T-cell (primary cell): ENCODE data around the gene LRRC51. TPM values are rescaled to one million over a fixed set of nuclear protein-coding genes. Genes with fewer than 3 reads are reported as not detected.
A peak's percentile ranks its signal among the peaks of the same experiment; 100 is the strongest.

Experiments
- ATAC-seq, 4 experiments: fragments of 200-7000 bp in 3 of 4; fragments of 150-1000 bp in 1 of 4; cut with Tn5 transposase; replicated peaks in 1 of 4; 1 replicate in 3 of 4; 2 replicates in 1 of 4; pipeline ENCODE4 v1.10.0; 2021; ENCODE audit warnings: moderate library complexity in 3 of 4, mild to moderate bottlenecking in 2 of 4, moderate number of reproducible peaks in 1 of 4
- CTCF ChIA-PET, 2 donors: fragments of 300-600 bp; sonication (Branson Sonifier 250); formaldehyde crosslinking; loops; one replicate each; lab custom pipeline; 2022; ENCODE audit warnings: antibody characterized with exemption in 2 of 2; lab: Charles Lee
- POLR2A ChIA-PET, 2 donors: fragments of 300-600 bp; sonication (Branson Sonifier 250); formaldehyde crosslinking; loops; one replicate each; lab custom pipeline; 2022; ENCODE audit warnings: antibody characterized with exemption in 2 of 2; lab: Charles Lee
- DNase-seq, 35 experiments: peaks; one replicate each; pipeline versions ENCODE4 v3.0.0 to v3.0.0-alpha.2; 2013 to 2023
- H3K27ac ChIP-seq: one replicate; pipeline ENCODE4 v1.5.1; 2013; ENCODE audit warnings: low read length
- H3K27me3 ChIP-seq, 2 experiments: replicated peaks in 1 of 2; 1 replicate in 1 of 2; 2 replicates in 1 of 2; pipeline versions ENCODE4 v1.6.1 to v1.7.0; 2013; ENCODE audit warnings: low read length in 1 of 2, mixed read lengths in 1 of 2; ENCODE audit not compliant: control insufficient read depth in 2 of 2, insufficient read depth in 2 of 2; ENCODE audit errors: extremely low read depth in 1 of 2
- H3K36me3 ChIP-seq, 2 donors: 1 replicate in 1 of 2; 2 replicates in 1 of 2; pipeline versions ENCODE4 v1.6.1 to v1.7.0; 2013; ENCODE audit warnings: low read length in 1 of 2; ENCODE audit not compliant: control insufficient read depth in 2 of 2, insufficient read depth in 1 of 2; ENCODE audit errors: extremely low read depth in 1 of 2
- H3K4me1 ChIP-seq, 2 experiments: 1 replicate in 1 of 2; 2 replicates in 1 of 2; pipeline versions ENCODE4 v1.6.1 to v1.7.0; 2013; ENCODE audit warnings: low read length in 2 of 2, mixed read lengths in 1 of 2; ENCODE audit not compliant: insufficient read depth in 2 of 2, control insufficient read depth in 1 of 2; ENCODE audit errors: extremely low read depth in 1 of 2
- H3K4me3 ChIP-seq, 2 donors: 1 replicate in 1 of 2; 2 replicates in 1 of 2; pipeline versions ENCODE4 v1.5.1 to v1.7.0; 2013; ENCODE audit warnings: mild to moderate bottlenecking in 2 of 2, low read length in 1 of 2, moderate library complexity in 1 of 2; ENCODE audit not compliant: control insufficient read depth in 1 of 2; ENCODE audit errors: extremely low read depth in 1 of 2
- H3K9me3 ChIP-seq: 2 replicates; pipeline ENCODE4 v1.7.0; 2013
- H3K27ac Mint-ChIP-seq, 2 donors: one replicate each; pipeline ENCODE4 v1.8.0; 2020 to 2021; ENCODE audit warnings: mild to moderate bottlenecking in 2 of 2, mixed read lengths in 2 of 2
- H3K27me3 Mint-ChIP-seq, 2 donors: one replicate each; pipeline ENCODE4 v1.8.0; 2021 to 2022; ENCODE audit warnings: mixed read lengths in 2 of 2
- H3K36me3 Mint-ChIP-seq: one replicate; pipeline ENCODE4 v1.8.0; 2021; ENCODE audit warnings: mixed read lengths
- H3K4me1 Mint-ChIP-seq, 3 donors: one replicate each; pipeline ENCODE4 v1.8.0; 2020 to 2022; ENCODE audit warnings: mixed read lengths in 3 of 3, mild to moderate bottlenecking in 1 of 3
- H3K4me3 Mint-ChIP-seq, 3 donors: one replicate each; pipeline ENCODE4 v1.8.0; 2020 to 2022; ENCODE audit warnings: mild to moderate bottlenecking in 3 of 3, mixed read lengths in 3 of 3, moderate library complexity in 3 of 3
- H3K9me3 Mint-ChIP-seq, 3 donors: one replicate each; pipeline ENCODE4 v1.8.0; 2020 to 2022; ENCODE audit warnings: mixed read lengths in 3 of 3
- WGBS: methylation state at CpG from one replicate; pipeline ENCODE4 v1.1.5; 2013; ENCODE audit warnings: missing lambda C conversion rate; ENCODE audit not compliant: insufficient coverage; 5-methylcytosine and 5-hydroxymethylcytosine counted together
- total RNA-seq, 35 experiments: library from RNA in 6 of 35; stranded (reverse) in 6 of 35; fragments of 120-200 nt in 1 of 35; gene quantifications; one replicate each; pipeline versions ENCODE4 v1.2.1 to v1.2.4 and lab custom pipeline; 2013 to 2026

Gene LRRC51
- total RNA-seq, 5 donors from 2014 or later (not counting 1 experiment from before 2014, with no cell fraction given), result 2.5 to 5.1 (median 3.7) TPM

DNA sequence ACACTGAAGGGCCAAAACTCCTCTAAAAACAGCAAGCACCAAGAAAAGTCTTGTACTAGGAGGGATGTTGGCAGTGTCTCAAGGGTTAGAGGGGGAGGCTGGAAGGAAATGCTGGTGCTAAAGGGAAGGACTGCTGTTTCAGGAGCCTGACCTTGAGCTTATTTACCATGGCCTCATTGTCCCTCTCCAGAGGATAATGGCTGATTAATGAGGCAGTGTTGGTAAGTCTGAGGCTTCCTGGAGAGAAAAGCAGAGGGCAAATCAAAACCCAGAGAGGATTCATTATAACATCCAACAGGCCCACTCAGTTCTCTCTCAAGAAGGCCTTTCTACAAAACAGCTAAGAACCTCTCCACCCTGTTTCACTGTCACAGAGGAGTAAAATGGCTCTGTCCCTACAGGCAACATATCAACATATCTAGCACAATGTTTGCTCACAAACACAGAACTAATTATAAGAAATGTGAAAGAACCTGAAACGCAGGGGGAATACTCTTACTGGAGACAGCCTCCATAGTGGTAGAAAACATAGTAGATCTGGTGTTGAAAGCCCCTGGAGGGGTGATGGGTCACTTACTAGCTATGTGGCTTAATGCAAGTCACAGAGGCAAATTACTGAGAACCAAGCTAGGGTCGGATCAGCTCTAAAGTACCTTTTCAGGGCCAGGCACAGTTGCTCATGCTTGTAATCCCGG lies 31.7 kb upstream of the LRRC51 start:
- 100% methylated on average over 1 of the region's 3 CpGs for WGBS
- CTCF ChIA-PET, result no interaction called here

DNA sequence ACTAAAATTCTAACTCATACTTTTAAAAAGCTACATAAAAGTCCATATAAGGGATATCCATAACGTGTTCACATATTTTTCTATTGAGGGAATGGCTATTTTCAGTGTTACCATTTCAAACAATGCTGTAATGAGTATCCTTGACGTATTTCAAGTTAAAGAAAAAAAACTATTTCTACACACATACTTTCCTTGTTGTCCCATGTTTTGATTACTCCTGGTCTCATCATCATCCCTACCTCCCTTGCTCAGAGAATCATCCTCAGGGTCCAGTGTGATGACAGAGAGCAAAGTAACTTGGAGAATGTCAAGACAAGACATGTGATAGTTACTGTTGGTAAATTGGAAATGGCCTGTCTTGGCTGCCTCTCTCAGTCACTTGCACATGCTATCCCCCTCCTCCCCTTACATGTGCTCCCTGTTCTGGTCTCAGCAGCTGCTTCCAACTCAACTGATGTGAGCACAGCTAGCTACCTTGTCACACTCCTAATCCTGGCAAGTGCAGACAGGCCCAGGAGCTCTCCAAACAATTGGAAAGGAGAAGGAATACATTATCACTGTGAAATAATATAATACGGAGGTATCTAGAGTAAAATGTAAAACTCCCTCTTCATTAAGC lies 22.1 kb upstream of the LRRC51 start:
- no peak overlapping the region for H3K4me3 Mint-ChIP-seq
- WGBS, result no CpG with 5 or more reads among the region's 3 CpGs

More for the DNA sequence above, 31.7 kb upstream of the LRRC51 start:
- Mint-ChIP-seq H3K27me3 (no peaks in the 10 kb centered on the region), H3K4me3 (no peak overlapping the region), H3K27ac (peak overlapping the region in 1 of 2 donors; percentile 22), H3K9me3 (no peaks in the 10 kb centered on the region), H3K4me1 (peaks cover 8 to 12% (median 9%) of the 10 kb centered on the region in 3 donors), H3K36me3 (no peaks in the 10 kb centered on the region)
- no peaks in the 10 kb centered on the region for H3K9me3 ChIP-seq
- DNase-seq (no peak), ATAC-seq (no peak)
- H3K36me3 ChIP-seq, result peaks cover 0 to 6% of the 10 kb centered on the region in 2 donors
- peaks cover 2 to 3% of the 10 kb centered on the region in 2 experiments for H3K4me1 ChIP-seq
- H3K27me3 ChIP-seq, result no peaks in the 10 kb centered on the region
- no peak overlapping the region for H3K4me3 ChIP-seq
- POLR2A ChIA-PET, result no interaction called here
- H3K27ac ChIP-seq, result no peak overlapping the region

DNA sequence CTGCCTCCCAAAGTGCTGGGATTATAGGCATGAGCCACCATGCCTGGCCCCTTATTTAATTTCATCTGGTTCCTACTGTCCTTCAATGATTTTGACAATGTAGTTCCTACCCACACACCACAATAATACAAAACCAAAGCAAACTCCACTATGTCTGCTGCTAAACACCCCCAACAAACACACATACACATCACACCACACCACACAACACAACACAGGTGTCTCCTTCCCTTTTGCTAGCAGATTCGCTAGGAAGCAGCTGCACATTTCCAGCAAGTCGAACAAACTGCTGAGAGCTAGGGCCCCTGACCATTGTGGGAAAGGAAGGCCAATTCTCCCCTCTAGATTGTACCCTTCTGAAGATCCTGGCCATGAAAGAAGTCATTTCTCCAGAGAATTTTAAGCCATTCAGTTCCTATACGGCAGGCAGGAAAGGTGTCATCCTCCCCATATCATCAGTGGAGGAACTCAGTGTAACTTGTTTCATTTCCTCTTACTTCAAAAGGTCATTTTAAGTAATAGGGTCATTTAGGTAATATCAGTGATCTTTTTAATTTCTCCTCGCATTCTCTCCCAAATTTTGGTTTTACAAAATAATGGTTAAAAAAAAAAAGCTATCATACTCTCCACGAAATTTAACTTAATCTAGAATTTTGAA lies 18.8 kb upstream of the LRRC51 start:
- peaks cover 0 to 4% (median 0%) of the 10 kb centered on the region in 3 donors for H3K4me1 Mint-ChIP-seq
- peaks cover 21% of the 10 kb centered on the region for H3K36me3 Mint-ChIP-seq
- Histone ChIP-seq H3K27me3 (no peaks in the 10 kb centered on the region), H3K9me3 (no peaks in the 10 kb centered on the region), H3K4me1 (no peaks in the 10 kb centered on the region), H3K36me3 (peaks cover 0 to 10% of the 10 kb centered on the region in 2 donors), H3K27ac (no peak overlapping the region), H3K4me3 (no peak overlapping the region)
- DNase-seq (no peak), ATAC-seq (no peak)
- ChIA-PET POLR2A (no interaction called here), CTCF (no interaction called here)
- H3K27ac Mint-ChIP-seq, result no peak overlapping the region
- H3K4me3 Mint-ChIP-seq, result no peak overlapping the region
- 100% methylated on average over 1 of the region's 5 CpGs for WGBS
- no peaks in the 10 kb centered on the region for H3K27me3 Mint-ChIP-seq
- no peaks in the 10 kb centered on the region for H3K9me3 Mint-ChIP-seq

More for the DNA sequence above, 22.1 kb upstream of the LRRC51 start:
- Histone ChIP-seq H3K27me3 (no peaks in the 10 kb centered on the region), H3K36me3 (peaks cover 0 to 5% of the 10 kb centered on the region in 2 donors), H3K27ac (no peak overlapping the region), H3K9me3 (no peaks in the 10 kb centered on the region), H3K4me3 (no peak overlapping the region), H3K4me1 (no peaks in the 10 kb centered on the region)
- ATAC-seq (no peak), DNase-seq (no peak)
- POLR2A ChIA-PET, result interaction anchor here in 1 of 2 donors (0.6 kb wide), 1 partner anchor 26 kb away, joined by 4 read pairs; no protein-coding TSS in a partner anchor
- peaks cover 14% of the 10 kb centered on the region for H3K36me3 Mint-ChIP-seq
- no peak overlapping the region for H3K27ac Mint-ChIP-seq
- peaks cover 0 to 6% (median 0%) of the 10 kb centered on the region in 3 donors for H3K4me1 Mint-ChIP-seq
- H3K9me3 Mint-ChIP-seq, result no peaks in the 10 kb centered on the region
- CTCF ChIA-PET, result interaction anchor here in 1 of 2 donors (1.2 kb wide), 1 partner anchor 33 kb away, joined by 5 read pairs; no protein-coding TSS in a partner anchor
- H3K27me3 Mint-ChIP-seq, result no peaks in the 10 kb centered on the region

- Histone ChIP-seq H3K9me3 (no peaks in the 10 kb centered on the region), H3K4me1 (peaks cover 6 to 9% of the 10 kb centered on the region in 2 experiments), H3K27me3 (no peaks in the 10 kb centered on the region), H3K27ac (no peak overlapping the region), H3K4me3 (no peak overlapping the region), H3K36me3 (peaks cover 5 to 11% of the 10 kb centered on the region in 2 donors)
- DNase-seq, result no peak
- CTCF ChIA-PET, result interaction anchor here (0.8 to 1.8 kb wide), 3 partner anchors 10 to 42 kb away, joined by 4 to 5 read pairs (median 4); no protein-coding TSS in a partner anchor
- peaks cover 15 to 27% (median 26%) of the 10 kb centered on the region in 3 donors for H3K4me1 Mint-ChIP-seq
- POLR2A ChIA-PET, result no interaction called here
- no peaks in the 10 kb centered on the region for H3K9me3 Mint-ChIP-seq
- no peak overlapping the region for H3K27ac Mint-ChIP-seq
- H3K4me3 Mint-ChIP-seq, result no peak overlapping the region
- H3K27me3 Mint-ChIP-seq, result no peaks in the 10 kb centered on the region
- no peak for ATAC-seq
- peaks cover 34% of the 10 kb centered on the region for H3K36me3 Mint-ChIP-seq
Observed at GRCh38 chr11:72066855-72067254, 13.8 kb upstream of the LRRC51 start.

DNA sequence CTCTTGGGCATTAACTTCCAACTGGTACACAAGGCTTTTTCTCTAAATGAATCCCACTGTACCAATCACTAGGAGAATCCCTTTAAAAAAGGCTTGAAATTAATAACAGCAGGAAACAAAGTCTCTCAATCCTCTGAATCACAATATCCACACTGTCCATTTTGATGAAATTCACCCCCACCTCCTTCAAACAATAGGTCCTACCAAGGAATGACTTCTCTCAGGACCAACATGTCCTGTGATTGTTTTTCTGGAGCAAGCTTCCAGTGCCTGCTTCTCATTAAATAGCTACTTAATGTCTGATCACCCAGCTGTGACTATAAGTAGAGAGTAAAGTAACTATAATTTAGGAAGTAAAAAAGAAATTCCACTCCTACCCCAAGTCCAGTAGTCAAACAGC lies 13.4 kb upstream of the LRRC51 start:
- Histone ChIP-seq H3K4me1 (peaks cover 9 to 10% of the 10 kb centered on the region in 2 experiments), H3K27ac (no peak overlapping the region), H3K36me3 (peaks cover 5 to 10% of the 10 kb centered on the region in 2 donors), H3K9me3 (no peaks in the 10 kb centered on the region), H3K27me3 (no peaks in the 10 kb centered on the region), H3K4me3 (no peak overlapping the region)
- Mint-ChIP-seq H3K4me1 (peaks cover 19 to 29% (median 26%) of the 10 kb centered on the region in 3 donors), H3K9me3 (no peaks in the 10 kb centered on the region), H3K36me3 (peaks cover 31% of the 10 kb centered on the region), H3K4me3 (no peak overlapping the region), H3K27me3 (no peaks in the 10 kb centered on the region), H3K27ac (no peak overlapping the region)
- ChIA-PET CTCF (interaction anchor here (0.6 to 1.8 kb wide), 3 partner anchors 17 to 43 kb away, joined by 4 to 5 read pairs (median 4); no protein-coding TSS in a partner anchor), POLR2A (interaction anchor here in 1 of 2 donors (0.6 kb wide), 1 partner anchor 89 kb away, joined by 3 read pairs; no protein-coding TSS in a partner anchor)
- DNase-seq (no peak), ATAC-seq (no peak)

- Mint-ChIP-seq H3K36me3 (peaks cover 31% of the 10 kb centered on the region), H3K9me3 (no peaks in the 10 kb centered on the region), H3K4me3 (no peak overlapping the region), H3K27ac (no peak overlapping the region), H3K4me1 (peaks cover 23 to 33% (median 26%) of the 10 kb centered on the region in 3 donors), H3K27me3 (no peaks in the 10 kb centered on the region)
- DNase-seq, result no peak
- POLR2A ChIA-PET, result interaction anchor here in 1 of 2 donors (0.6 kb wide), 1 partner anchor 90 kb away, joined by 3 read pairs; no protein-coding TSS in a partner anchor
- H3K27me3 ChIP-seq, result no peaks in the 10 kb centered on the region
- H3K9me3 ChIP-seq, result no peaks in the 10 kb centered on the region
- no peak for ATAC-seq
- H3K4me1 ChIP-seq, result peaks cover 9 to 11% of the 10 kb centered on the region in 2 experiments
- peaks cover 5 to 10% of the 10 kb centered on the region in 2 donors for H3K36me3 ChIP-seq
- CTCF ChIA-PET, result interaction anchor here (0.6 to 1.8 kb wide), 4 partner anchors 17 to 43 kb away, joined by 4 to 5 read pairs (median 4); no protein-coding TSS in a partner anchor
- no peak overlapping the region for H3K27ac ChIP-seq
- H3K4me3 ChIP-seq, result no peak overlapping the region
Observed at GRCh38 chr11:72067676-72068075, 13.0 kb upstream of the LRRC51 start.
